ENCODE results near the gene MBNL3. TPM values are rescaled to one million over a fixed set of nuclear protein-coding genes. Genes with fewer than 3 reads are reported as not detected.

Gene MBNL3
- total RNA-seq, 4 donors from 2014 or later, result 13.7 to 59.9 (median 20.3) TPM

DNA sequence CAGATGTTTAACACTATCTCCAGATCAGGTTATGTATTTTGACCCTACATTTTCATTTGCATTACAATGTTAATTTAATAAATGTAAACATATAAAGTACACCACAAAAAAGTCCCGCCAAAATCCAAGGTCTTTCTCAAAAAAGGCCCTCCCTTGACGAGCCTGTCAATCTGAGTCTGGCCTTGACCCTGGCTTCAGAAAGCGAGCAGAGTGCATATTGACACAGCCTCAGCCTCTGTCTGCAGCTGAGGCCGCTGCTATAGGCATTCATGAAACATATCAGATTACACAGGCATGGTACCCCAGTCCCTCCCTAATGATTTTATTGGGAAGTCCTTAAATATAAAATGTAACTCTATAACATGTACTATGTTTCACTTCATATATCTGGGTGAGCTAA lies 6.2 kb downstream of the MBNL3 start:
- TF ChIP-seq, protein P1, sequence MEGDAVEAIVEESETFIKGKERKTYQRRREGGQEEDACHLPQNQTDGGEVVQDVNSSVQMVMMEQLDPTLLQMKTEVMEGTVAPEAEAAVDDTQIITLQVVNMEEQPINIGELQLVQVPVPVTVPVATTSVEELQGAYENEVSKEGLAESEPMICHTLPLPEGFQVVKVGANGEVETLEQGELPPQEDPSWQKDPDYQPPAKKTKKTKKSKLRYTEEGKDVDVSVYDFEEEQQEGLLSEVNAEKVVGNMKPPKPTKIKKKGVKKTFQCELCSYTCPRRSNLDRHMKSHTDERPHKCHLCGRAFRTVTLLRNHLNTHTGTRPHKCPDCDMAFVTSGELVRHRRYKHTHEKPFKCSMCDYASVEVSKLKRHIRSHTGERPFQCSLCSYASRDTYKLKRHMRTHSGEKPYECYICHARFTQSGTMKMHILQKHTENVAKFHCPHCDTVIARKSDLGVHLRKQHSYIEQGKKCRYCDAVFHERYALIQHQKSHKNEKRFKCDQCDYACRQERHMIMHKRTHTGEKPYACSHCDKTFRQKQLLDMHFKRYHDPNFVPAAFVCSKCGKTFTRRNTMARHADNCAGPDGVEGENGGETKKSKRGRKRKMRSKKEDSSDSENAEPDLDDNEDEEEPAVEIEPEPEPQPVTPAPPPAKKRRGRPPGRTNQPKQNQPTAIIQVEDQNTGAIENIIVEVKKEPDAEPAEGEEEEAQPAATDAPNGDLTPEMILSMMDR (IDR thresholded peaks at IDR 0.05), result no peak
- ATAC-seq (ENCODE audit: low FRiP score) (no peak), DNase-seq (ENCODE audit: low spot score) (no peak)

DNA sequence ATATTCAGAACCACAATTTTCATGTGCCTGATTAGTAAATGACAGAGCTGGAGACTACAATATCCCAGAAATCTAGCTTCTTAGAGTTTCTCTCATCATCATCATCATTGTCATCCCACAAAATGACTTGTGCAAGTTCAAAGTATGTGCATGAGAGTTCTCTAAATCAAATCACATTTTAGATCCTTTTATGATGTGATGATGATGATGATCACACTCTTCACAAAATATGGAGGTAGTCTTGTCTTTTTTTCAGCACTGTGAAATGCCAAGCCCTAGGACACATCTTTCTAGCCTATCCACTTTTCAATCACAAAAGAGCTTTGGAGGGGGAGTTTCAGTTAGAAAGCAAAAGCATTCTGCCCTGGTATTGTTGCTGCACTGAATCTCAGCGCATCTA lies 7.4 kb downstream of the MBNL3 start:
- TF ChIP-seq, protein P1 (IDR thresholded peaks at IDR 0.05), result no peak
- ATAC-seq (ENCODE audit: low FRiP score), result no peak

DNA sequence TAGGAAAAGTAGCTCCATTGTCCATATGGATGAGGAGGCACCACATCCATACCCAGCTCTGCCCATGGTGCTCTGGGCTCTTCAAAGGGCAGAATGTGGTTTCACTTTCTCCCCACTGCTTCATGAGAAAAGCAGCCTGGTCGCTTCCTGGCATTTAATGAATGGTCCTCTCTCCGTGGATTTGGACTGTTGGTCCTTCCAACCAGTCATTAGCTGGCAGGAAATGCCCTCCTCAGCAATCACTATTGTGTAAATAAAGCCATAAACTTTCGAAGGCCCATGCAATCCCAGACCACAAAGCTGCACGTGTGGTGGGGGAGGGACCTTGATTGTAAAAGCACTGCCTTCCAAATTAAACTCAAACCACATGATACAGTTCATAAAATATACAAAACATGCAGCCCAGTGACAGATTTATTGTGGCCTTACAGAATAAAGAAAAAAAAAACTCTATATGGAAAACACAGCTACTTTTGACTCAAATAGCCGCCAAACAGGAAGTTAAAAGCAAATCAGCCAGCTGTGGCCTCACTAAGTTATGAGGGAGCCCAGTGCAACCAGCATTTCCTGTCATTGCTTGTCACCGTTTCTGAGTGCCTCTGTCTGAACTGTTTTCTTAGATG lies 8.1 kb downstream of the MBNL3 start:
- TF ChIP-seq, protein P1 (IDR thresholded peaks at IDR 0.05), result no peak
- DNase-seq (ENCODE audit: low spot score), result no peak
- ATAC-seq (ENCODE audit: low FRiP score), result peak; percentile 39

More for the DNA sequence above, 7.4 kb downstream of the MBNL3 start:
- DNase-seq (ENCODE audit: low spot score), result no peak

DNA sequence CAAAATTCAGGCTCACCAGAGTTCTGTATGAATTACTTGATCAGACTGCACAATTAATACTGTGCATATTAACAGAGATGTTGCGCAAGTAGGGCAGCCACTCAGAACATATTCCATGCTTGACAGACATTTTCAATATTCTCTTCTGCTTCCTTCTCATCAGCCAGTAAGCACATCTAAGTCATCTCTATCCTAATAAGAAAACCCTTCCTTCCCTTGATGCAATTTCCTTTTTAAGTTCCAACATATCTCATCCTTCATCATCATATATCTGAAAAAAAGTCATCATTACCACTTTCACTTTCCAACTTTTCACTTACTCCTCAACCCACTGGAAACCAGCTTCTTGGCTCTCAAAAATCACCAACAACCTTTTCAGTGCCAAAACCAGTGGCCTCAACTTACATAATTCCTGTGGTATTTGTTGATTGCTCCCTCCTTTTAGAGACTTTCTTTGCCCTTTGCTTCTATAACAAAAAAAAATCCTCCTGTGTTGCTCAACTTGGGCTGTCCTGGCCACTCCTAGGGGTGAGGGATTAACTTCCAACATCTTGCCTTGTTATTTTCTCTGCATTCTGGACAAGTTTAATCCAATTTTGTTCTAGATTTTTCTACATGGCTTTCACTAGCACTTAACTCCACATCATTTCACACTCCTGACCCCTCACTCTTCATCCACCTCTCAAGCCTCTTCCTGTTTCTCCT lies 14.1 kb downstream of the MBNL3 start:
- peak; percentile 39 for ATAC-seq (ENCODE audit: low FRiP score)
- DNase-seq (ENCODE audit: low spot score), result no peak
- TF ChIP-seq, protein P1 (IDR thresholded peaks at IDR 0.05), result no peak

DNA sequence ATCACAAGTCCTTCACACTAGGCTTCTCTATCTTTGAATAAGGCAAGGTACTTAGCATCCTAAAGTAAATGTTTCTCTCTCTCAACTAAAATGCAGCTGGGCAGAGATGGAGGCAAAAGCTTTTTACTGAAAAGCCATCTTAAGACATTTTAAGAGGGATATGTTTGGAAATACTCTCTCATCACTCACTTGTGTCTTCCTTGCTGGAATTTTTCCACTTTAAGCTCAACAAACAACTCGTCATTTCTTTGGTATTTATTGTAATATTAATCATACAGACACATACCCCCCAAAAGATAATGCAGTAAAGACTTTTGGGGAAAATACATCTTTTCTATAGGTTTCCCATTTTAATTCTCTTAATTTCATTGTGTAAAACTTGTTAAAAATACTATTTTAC lies 16.4 kb downstream of the MBNL3 start:
- DNase-seq (ENCODE audit: low spot score) (no peak), ATAC-seq (ENCODE audit: low FRiP score) (no peak)
- TF ChIP-seq, protein P1 (IDR thresholded peaks at IDR 0.05), result no peak

DNA sequence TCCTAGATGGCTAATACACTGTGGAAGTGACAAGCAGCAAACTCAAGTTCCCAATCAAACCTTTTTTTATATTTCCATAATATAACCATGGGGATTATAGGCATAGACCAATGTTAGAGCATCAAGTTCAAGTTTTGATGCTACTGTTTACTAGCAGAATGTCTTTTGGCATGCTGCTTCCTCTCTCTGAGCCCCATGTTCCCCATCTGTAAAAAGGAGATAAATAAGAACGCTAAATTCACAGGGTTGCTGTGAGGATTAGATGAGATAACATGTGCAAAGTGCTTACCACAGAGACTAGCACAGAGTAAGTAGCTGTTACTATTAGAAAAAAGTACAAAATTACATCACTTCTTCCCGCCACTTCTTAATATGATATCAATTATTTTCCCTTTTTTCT lies 18.0 kb downstream of the MBNL3 start:
- no peak for ATAC-seq (ENCODE audit: low FRiP score)
- no peak for DNase-seq (ENCODE audit: low spot score)
- TF ChIP-seq, protein P1 (IDR thresholded peaks at IDR 0.05), result no peak

DNA sequence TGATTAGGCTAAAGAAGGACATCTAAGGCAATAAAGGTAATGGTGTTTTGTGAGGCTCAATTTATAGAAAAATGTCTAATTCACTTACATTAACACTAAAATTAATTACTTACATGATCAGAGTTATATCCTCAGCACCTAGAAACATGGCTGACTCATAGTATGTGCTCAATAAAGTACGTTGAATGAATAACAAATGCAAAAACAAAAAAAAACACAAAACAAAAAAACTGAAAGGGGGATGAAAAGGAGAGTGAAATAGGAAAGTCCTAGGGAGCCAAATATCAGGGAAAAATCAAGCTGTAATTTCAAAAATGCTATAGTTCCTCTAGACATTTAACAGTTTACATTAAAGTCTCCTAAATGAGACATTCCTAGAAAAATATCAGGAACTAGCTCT lies 18.7 kb downstream of the MBNL3 start:
- TF ChIP-seq, protein P1 (IDR thresholded peaks at IDR 0.05), result no peak
- ATAC-seq (ENCODE audit: low FRiP score), result no peak

More for the DNA sequence above, 18.7 kb downstream of the MBNL3 start:
- no peak for DNase-seq (ENCODE audit: low spot score)
